ENCODE measurements around the gene AMBRA1.

DNA sequence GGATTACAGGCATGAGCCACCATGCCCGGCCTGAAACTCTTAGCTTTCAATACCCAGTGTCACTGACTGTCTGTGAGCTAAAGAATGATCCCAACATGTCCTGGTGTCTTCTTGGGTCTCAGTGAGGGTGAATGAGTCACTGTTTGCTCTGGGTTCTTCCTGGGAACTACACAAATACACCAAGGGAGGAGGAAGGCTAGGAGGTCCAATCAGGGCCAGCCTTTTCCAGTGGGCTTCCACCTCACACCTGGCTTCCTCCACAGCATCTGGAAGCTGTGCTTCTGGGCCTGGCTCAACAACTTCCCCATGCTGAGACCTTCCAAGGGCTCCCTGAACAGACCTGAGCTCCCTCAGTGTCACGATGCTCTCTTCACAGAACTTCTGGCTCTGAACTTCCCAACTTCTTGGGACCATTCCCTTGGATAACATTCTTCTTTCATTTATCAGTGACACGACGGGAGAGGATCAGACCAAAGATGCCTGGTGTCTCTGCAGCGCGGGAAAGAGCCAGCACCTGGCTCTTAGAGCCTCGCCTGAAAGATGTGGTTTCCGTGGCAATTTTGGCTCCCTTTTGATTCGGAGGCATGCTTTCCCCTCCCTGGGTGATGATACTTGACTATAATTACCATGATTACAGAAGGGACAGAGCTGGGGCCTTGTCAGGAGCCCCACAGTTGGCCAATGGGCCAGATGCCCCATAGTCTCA is 179.9 kb downstream of the AMBRA1 start:
- no peak for TF ChIP-seq SP1 (IDR thresholded peaks at IDR 0.05)
- no peak for TF ChIP-seq PKNOX1 (IDR thresholded peaks at IDR 0.05)
- no peak for TF ChIP-seq ARNT (IDR thresholded peaks at IDR 0.05)
- TF ChIP-seq CTBP1 (IDR thresholded peaks at IDR 0.05; ENCODE audit: borderline replicate concordance), result no peak
- no peak for TF ChIP-seq SUZ12 (IDR thresholded peaks at IDR 0.05)
- no peak for TF ChIP-seq ZNF384 (IDR thresholded peaks at IDR 0.05)
- no peak for TF ChIP-seq HDGF (IDR thresholded peaks at IDR 0.05; ENCODE audit: borderline replicate concordance)
- TF ChIP-seq BHLHE40 (IDR thresholded peaks at IDR 0.05; ENCODE audit: borderline replicate concordance), result no peak
- TF ChIP-seq ELF4 (IDR thresholded peaks at IDR 0.05), result no peak

Data from HEK293T (cell line).